GM19438 (cell line): ENCODE results near the gene ACP2.
"Not testable (repeated sequence)": the region's sequence is repeated elsewhere in the genome, so short reads cannot be mapped to it uniquely, and the experiment has no call there.

Source experiments
- ATAC-seq: cut with Tn5 transposase; IDR thresholded peaks from one replicate; pipeline ENCODE4 v1.9.1; 2021; ENCODE audit warnings: low read depth; ENCODE audit not compliant: unreplicated experiment

The ACP2 gene

GRCh38 chr11:47208008-47208552 is 40.5 kb downstream of the ACP2 start:
- not testable (repeated sequence) for ATAC-seq

GRCh38 chr11:47207459-47207858 is 41.2 kb downstream of the ACP2 start:
- no peak for ATAC-seq

DNA sequence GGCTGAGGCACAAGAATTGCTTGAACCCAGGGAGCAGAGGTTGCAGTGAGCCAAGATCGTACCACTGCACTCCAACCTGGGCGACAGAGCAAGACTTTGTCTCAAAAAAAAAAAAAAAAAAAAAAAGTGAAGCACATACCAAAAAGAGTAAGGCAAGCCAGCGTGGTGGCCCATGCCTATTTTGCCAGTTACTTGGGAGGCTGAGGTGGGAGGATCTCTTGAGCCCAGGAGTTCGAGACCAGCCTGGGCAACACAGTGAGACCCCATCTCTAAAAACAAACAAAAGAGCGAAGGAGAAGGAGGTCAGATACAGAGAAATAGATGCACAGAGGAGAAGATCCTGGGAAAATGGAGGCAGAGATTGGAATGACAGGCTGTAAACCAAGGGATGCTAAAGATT is 42.0 kb downstream of the ACP2 start:
- not testable (repeated sequence) for ATAC-seq

- ATAC-seq: no peak
Observed at GRCh38 chr11:47204637-47204989, 44.0 kb downstream of the ACP2 start.

GRCh38 chr11:47202576-47202975 is 46.0 kb downstream of the ACP2 start:
- no peak for ATAC-seq

DNA sequence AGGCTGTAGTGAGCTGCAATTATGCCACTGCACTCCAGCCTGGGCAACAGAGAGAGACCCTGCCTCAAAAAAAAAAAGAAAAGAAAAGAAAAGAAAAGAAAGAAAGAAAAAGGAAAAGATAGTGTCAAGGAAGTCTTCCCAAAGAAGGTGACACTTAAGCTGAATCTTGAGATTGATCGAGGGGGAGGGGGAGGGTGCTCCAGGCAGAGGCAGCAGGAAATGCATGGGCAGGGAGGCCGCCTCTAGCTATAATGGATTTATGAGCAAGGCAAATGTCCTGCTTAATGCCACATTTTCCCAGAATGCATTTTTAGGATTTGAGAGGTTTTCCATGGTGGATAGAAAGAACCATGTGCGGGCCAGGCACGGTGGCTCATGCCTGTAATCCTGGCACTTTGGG is 47.6 kb downstream of the ACP2 start:
- ATAC-seq: no peak

DNA sequence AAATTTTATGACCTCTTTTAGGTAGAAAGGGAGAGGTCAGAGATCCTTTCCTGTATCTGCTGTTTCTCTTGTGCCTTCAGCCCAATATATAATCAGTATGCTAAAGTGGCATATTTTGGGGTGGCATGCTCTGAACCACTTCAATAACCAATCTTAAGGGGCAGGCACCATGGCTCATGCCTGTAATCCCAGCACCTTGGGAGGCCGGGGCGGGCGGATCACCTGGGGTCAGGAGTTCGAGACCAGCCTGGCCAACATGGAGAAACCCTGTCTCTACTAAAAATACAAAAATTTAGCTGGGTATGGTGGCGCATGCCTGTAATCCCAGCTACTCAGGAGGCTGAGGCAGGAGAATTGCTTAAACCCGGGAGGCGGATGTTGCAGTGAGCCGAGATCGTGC is 50.5 kb downstream of the ACP2 start:
- ATAC-seq: not testable (repeated sequence)

DNA sequence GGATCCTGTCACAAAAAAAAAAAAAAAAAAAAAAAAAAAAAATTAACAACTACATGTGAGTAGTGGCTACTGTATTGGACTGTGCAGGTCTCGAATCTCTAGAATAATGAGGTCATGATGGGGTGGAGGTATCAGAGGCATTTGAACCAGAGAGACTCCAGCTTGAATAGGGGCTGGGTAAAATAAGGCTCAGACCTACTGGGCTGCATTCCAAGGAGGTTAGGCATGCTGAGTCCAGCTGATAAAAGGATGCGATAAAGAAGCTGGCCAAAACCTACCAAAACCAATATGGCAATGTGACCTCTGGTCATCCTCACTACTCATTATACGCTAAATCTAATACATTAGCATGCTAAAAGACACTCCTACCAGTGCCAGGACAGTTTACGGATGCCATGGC is 56.5 kb downstream of the ACP2 start:
- no peak for ATAC-seq

- not testable (repeated sequence) for ATAC-seq
Observed at GRCh38 chr11:47191137-47191536, 57.5 kb downstream of the ACP2 start.
